GM10248 (cell line): ENCODE measurements around the gene KIF26B.

Source experiments
- CTCF ChIA-PET: fragments of 300-600 bp; sonication (Branson Sonifier 250); formaldehyde crosslinking; extraction: SDS; loops from one replicate; lab custom pipeline; 2021; ENCODE audit warnings: antibody characterized with exemption; lab: Yijun Ruan, JAX
- POLR2A ChIA-PET: fragments of 350-650 bp; sonication (Branson Sonifier 250); formaldehyde crosslinking; extraction: SDS; loops from one replicate; lab custom pipeline; 2020; ENCODE audit warnings: antibody characterized with exemption; lab: Yijun Ruan, JAX
- DNase-seq: peaks from one replicate; pipeline ENCODE4 v3.0.0; 2012; ENCODE audit errors: extremely low spot score
- TF ChIP-seq, protein P1 (sequence below): IDR thresholded peaks from 2 replicates; pipeline ENCODE4 v1.5.1; 2012; ENCODE audit warnings: mild to moderate bottlenecking, low read depth; ENCODE audit errors: extremely low read depth, missing control alignments, control extremely low read depth

KIF26B gene

DNA sequence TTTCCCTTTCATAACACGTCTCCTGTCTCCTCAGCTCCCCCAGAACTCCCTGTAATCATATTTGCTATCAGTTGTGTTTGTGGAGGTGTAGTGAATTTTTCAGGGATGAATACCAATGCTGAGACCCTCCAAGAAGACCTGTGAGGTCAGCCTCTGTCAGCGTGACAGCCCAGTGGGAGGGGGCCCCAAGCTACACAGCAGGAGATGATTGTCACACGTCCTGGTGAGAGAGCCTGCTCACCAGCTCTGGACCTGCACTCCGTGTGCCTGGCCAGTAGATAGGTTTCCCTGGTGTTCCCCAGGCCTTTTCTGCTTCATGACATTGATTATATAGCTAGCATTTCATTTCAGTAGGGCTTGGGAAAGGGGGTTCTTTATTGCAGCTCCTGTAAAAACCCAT is 421.5 kb downstream of the KIF26B start:
- ChIA-PET CTCF (interaction anchor here (1.2 kb wide), 1 partner anchor 23 kb away, joined by 4 read pairs; no protein-coding TSS in a partner anchor), POLR2A (no interaction called here)
- TF ChIP-seq, protein P1, sequence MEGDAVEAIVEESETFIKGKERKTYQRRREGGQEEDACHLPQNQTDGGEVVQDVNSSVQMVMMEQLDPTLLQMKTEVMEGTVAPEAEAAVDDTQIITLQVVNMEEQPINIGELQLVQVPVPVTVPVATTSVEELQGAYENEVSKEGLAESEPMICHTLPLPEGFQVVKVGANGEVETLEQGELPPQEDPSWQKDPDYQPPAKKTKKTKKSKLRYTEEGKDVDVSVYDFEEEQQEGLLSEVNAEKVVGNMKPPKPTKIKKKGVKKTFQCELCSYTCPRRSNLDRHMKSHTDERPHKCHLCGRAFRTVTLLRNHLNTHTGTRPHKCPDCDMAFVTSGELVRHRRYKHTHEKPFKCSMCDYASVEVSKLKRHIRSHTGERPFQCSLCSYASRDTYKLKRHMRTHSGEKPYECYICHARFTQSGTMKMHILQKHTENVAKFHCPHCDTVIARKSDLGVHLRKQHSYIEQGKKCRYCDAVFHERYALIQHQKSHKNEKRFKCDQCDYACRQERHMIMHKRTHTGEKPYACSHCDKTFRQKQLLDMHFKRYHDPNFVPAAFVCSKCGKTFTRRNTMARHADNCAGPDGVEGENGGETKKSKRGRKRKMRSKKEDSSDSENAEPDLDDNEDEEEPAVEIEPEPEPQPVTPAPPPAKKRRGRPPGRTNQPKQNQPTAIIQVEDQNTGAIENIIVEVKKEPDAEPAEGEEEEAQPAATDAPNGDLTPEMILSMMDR: no peak
- DNase-seq: no peak

DNA sequence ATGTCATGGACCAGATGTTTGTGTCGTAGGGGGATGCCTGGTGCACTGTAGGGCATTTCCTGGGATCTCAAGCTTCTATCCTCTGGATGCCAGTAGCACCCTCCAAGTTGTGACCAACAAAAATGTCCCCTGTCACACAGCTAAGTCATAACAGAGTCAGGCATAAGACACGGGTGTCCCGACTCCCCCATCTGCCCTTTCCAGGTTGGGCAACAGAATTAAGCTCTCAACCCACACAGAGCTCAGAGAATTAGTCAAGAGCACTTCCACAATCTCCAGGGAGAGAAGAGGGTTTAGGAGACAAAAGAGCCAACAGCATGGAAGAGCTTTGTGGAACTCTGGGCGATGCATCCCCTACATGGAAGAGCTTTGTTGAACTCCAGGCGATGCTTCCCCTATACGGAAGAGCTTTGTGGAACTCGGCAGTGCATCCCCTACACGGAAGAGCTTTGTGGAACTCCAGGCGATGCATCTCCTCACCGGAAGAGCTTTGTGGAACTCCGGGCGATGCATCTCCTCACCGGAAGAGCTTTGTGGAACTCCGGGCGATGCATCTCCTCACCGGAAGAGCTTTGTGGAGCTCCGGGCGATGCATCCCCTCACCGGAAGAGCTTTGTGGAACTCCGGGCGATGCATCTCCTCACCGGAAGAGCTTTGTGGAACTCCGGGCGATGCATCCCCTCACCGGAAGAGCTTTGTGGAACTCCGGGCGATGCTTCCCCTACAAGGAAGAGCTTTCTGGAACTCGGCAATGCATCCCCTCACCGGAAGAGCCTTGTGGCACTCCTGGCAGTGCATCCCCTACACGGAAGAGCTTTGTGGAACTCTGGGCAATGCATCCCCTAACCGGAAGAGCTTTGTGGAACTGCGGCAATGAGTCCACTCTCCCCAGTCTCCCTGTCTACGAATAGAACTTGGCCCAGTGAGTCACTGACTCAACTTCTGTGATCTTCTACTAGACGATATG is 422.7 kb downstream of the KIF26B start:
- ChIA-PET POLR2A (no interaction called here), CTCF (interaction anchor here (0.9 to 1.3 kb wide), 5 partner anchors 9 to 426 kb away, joined by 3 to 4 read pairs (median 3); no protein-coding TSS in a partner anchor)
- TF ChIP-seq, protein P1: no peak

DNA sequence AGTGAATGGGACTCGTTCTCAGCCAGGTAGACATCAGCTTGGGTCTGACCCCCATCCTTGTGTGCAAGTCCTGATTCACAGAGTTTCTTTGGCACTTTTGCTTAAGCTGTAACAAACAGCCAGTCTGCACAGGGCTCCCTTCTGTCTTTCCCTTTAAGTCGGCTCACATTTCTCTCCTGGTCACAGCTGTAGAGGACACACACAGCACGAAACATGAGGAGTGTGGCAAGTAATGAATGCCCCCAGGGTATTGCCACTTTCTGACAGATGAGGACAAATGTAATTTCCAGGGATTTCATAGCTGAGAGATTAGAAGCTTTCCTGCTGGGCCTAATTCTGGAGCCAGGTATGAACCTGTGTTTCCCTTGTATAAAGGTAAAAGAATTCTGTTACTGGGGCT is 423.5 kb downstream of the KIF26B start:
- TF ChIP-seq, protein P1: no peak
- no peak for DNase-seq
- ChIA-PET POLR2A (no interaction called here), CTCF (interaction anchor here (1.3 kb wide), 1 partner anchor 10 kb away, joined by 3 read pairs; no protein-coding TSS in a partner anchor)

More for the DNA sequence above, 422.7 kb downstream of the KIF26B start:
- DNase-seq: no peak

DNA sequence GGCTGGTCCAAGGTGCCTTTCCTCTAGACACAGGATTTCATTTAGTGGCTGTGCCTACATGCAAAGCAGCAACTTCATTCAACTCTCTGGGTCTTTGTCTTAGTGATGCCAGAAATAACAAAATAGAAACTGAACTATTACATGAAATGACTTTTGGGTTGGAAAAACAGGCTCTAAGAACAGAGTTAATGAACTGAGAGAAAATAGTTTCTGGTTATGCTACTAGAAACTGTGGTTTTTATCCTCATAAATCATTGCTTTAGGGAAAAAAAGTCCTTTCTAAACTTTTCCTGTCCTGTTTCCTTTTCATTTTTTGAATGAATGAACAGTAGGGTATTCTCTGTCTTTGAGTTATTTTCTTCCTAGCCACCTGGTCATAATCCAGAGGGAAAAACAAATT is 424.0 kb downstream of the KIF26B start:
- ChIA-PET POLR2A (no interaction called here), CTCF (interaction anchor here (1.3 kb wide), 1 partner anchor 11 kb away, joined by 3 read pairs; no protein-coding TSS in a partner anchor)
- no peak for DNase-seq
- TF ChIP-seq, protein P1: no peak

DNA sequence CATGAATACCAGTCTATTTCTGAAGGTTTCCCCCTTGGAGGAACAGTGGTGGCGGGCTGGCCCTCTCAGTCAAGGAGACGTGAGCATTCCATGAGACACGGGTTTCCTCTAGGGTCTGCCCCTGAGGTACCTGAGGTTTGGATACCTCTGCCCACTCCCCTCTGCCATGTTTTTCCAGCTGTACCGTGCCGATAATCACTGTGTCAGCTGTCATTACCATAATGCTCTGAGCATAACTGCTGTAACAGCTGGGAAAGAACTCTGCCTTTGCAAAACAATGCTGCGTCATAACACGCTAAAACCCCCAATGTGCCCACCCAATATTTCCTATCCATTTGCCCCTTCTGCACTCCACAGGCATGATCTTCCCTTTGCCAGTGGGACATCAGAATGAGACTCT is 425.1 kb downstream of the KIF26B start:
- ChIA-PET CTCF (no interaction called here), POLR2A (no interaction called here)
- no peak for DNase-seq
- TF ChIP-seq, protein P1: no peak

DNA sequence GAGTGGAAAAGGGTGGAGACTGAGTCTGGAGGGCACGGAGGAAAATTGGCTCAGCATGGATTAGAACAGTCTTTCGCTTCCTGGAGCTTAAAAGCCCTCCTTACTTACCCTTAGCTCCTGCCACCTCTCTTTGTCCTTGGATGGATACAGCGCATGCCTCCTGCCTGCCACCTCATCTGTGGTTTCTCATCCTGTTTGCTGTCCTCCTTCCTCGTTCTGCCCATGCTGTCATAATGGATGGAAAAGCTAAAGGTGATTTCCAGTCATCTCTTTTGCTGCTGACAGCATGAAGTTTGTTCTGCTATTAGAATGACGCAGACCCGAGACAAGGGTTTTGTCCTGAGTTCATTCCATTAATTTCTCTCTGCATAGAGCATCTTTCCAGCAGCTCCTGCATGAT is 425.9 kb downstream of the KIF26B start:
- no peak for DNase-seq
- POLR2A ChIA-PET: no interaction called here
- CTCF ChIA-PET: no interaction called here
- TF ChIP-seq, protein P1: no peak
